ENCODE measurements around the gene VEZF1.

GRCh38 chr17:58019521-58019920, 31.5 kb upstream of the VEZF1 start:
- TF ChIP-seq POLR2A (IDR thresholded peaks at IDR 0.05; ENCODE audit: low read depth, low read length) (no peak), POLR2AphosphoS5 (IDR thresholded peaks at IDR 0.05; ENCODE audit: low read depth, low read length) (no peak), TAF1 (IDR thresholded peaks at IDR 0.05; ENCODE audit: low read depth, low read length) (no peak), SPI1 (IDR thresholded peaks at IDR 0.05; ENCODE audit: low read depth, low read length) (no peak), PAX5 (IDR thresholded peaks at IDR 0.05; ENCODE audit: insufficient read depth, low read length, severe bottlenecking) (no peak), POU2F2 (IDR thresholded peaks at IDR 0.05; ENCODE audit: low read depth, low read length) (no peak)

All from GM12891 (cell line).